ENCODE data around the gene ERICH4. TPM values are rescaled to one million over a fixed set of nuclear protein-coding genes. Genes with fewer than 3 reads are reported as not detected.
A peak's percentile ranks its signal among the peaks of the same experiment; 100 is the strongest.

The ERICH4 gene
- total RNA-seq, 2 donors from 2014 or later = not detected

- H3K36me3 ChIP-seq = no peaks in the 10 kb centered on the region
- intact Hi-C loops (cut with DNase I) = loop anchor here (10.0 kb wide), 2 partner anchors 95 to 115 kb away; no protein-coding TSS in a partner anchor
- peaks cover 3% of the 10 kb centered on the region for H3K4me1 ChIP-seq
- peak within 1 kb of the TSS; percentile 91 for H3K27ac ChIP-seq
- TF ChIP-seq CTCF (IDR thresholded peaks at IDR 0.05) = peak; percentile 26
- peak within 1 kb of the TSS; percentile 65 for H3K4me3 ChIP-seq
- no peaks in the 10 kb centered on the region for H3K27me3 ChIP-seq
- H3K9me3 ChIP-seq = no peaks in the 10 kb centered on the region
- peak within 1 kb of the TSS; percentile 72 to 92 for H3K9ac ChIP-seq (ENCODE audit: low read depth in 2 of 2, low read length in 2 of 2)
- DNase-seq = peak; percentile 99
These were observed 3.3 kb upstream of the ERICH4 start, which contains the start of gene DMAC2 for GRCh38 chr19:41439441-41440222. Gene DMAC2 (minus strand): TSS chr19:41439912. CDS start chr19:41439899, 13 bp downstream.

- intact Hi-C loops (cut with DNase I) = loop anchor here (10.0 kb wide), 1 partner anchor 97 kb away; no protein-coding TSS in a partner anchor
- no peak overlapping the region for H3K4me3 ChIP-seq
- no peaks in the 10 kb centered on the region for H3K36me3 ChIP-seq
- H3K27ac ChIP-seq = no peak overlapping the region
- H3K4me1 ChIP-seq = peaks cover 3% of the 10 kb centered on the region
- H3K9ac ChIP-seq (ENCODE audit: low read depth in 2 of 2, low read length in 2 of 2) = no peak overlapping the region
- H3K27me3 ChIP-seq = no peaks in the 10 kb centered on the region
- H3K9me3 ChIP-seq = no peaks in the 10 kb centered on the region
- TF ChIP-seq CTCF (IDR thresholded peaks at IDR 0.05) = no peak
- DNase-seq = no peak
These were observed 1.5 kb upstream of the ERICH4 start for GRCh38 chr19:41441321-41441945.

- Histone ChIP-seq H3K36me3 (no peaks in the 10 kb centered on the region), H3K9ac (ENCODE audit: low read depth in 2 of 2, low read length in 2 of 2) (no peak overlapping the region), H3K9me3 (no peaks in the 10 kb centered on the region), H3K27me3 (no peaks in the 10 kb centered on the region), H3K27ac (no peak overlapping the region), H3K4me1 (peaks cover 2% of the 10 kb centered on the region), H3K4me3 (no peak overlapping the region)
- no peak for DNase-seq
- TF ChIP-seq CTCF (IDR thresholded peaks at IDR 0.05) = no peak
- intact Hi-C loops (cut with DNase I) = loop anchor here (10.0 kb wide), 1 partner anchor 99 kb away; no protein-coding TSS in a partner anchor
These were observed 978 bp downstream of the ERICH4 start for GRCh38 chr19:41443813-41444455.

- intact Hi-C loops (cut with DNase I) = loop anchor here (10.0 kb wide), 1 partner anchor 101 kb away; no protein-coding TSS in a partner anchor
- H3K4me3 ChIP-seq = no peak overlapping the region
- no peak for DNase-seq
These were observed 2.6 kb downstream of the ERICH4 start for GRCh38 chr19:41445575-41445974.

More at GRCh38 chr19:41445575-41445974, 2.6 kb downstream of the ERICH4 start:
- TF ChIP-seq CTCF (IDR thresholded peaks at IDR 0.05) = no peak
- Histone ChIP-seq H3K36me3 (no peaks in the 10 kb centered on the region), H3K9me3 (no peaks in the 10 kb centered on the region), H3K9ac (ENCODE audit: low read depth in 2 of 2, low read length in 2 of 2) (no peak overlapping the region), H3K4me1 (no peaks in the 10 kb centered on the region), H3K27ac (no peak overlapping the region), H3K27me3 (no peaks in the 10 kb centered on the region)
